ENCODE measurements around the gene HNRNPUL1.
"Not testable (repeated sequence)": the region's sequence is repeated elsewhere in the genome, so short reads cannot be mapped to it uniquely, and the experiment has no call there.

The HNRNPUL1 gene

DNA sequence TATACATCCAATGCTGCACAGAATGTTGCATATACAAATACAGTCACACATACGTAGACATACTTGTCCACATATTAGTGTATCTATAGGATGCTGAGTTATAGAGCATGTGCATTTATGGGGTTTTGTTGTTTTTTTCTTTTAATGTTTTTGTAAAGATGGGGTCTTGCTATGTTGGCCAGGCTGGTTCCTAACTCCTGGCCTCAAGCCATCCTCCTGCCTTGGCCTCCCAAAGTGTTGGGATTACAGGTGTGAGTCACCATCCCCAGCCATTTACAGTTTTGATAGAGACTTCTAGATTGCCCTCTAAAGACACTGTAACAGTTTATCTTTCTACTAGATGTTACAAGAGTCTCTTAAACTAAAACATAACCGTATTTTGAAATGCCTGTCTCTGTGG, 14.3 kb downstream of the HNRNPUL1 start:
- no peak for DNase-seq

DNA sequence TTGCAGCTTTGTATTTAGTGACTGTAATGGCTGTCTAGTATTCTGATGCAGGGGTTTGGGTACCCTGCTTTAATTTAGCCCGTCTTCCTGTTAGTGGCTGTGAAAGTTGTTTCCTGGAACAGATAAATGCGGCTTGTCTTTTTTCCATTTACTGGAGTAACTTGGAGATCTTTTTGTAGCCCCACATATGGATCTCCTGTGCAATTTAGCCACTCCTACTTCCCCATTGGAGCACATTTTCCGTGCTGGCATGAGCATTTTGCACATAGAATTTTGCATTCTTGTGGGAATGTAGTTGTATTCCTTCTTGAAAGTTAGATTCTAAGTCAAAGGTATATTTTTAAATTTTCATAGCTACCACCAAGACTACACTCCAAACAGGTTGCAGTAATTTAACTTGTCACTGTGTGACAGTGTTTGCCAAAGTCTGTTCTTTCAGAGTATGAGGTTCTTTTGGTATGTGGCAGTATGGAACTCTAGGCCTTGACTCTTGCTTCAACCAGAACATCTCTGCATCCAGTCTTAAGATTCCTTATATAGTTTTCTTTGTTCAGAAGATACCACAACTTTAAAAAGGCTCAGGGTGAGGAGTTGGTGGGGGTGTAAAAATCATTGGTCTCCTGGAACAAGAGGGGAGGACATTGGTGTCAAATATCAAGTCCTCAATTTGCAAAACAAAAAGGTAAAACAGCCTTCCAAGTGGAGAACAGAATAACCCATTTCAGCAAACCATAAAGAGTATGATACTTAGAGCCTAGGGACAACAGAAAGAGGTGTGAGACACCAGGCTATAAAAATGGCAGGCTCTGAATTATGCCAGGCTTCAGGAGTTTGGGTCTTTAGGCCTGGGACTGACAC, 24.7 kb downstream of the HNRNPUL1 start:
- no peak for DNase-seq

DNA sequence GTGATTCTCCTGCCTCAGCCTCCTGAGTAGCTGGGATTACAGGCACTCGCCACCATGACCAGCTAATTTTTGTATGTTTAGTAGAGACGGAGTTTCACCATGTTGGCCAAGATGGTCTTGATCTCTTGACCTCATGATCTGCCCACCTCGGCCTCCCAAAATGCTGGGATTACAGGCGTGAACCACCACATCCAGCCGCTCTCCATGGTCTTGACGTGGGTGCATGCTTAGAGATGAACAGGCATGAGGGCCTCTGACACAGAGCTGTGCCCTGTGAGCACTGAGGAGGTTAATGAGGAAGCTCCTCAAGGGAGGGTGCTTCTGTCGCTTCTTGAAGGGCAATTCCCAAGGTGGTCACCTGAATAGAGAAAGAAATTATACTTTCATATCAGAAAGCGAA, 25.6 kb downstream of the HNRNPUL1 start:
- DNase-seq = not testable (repeated sequence)

DNA sequence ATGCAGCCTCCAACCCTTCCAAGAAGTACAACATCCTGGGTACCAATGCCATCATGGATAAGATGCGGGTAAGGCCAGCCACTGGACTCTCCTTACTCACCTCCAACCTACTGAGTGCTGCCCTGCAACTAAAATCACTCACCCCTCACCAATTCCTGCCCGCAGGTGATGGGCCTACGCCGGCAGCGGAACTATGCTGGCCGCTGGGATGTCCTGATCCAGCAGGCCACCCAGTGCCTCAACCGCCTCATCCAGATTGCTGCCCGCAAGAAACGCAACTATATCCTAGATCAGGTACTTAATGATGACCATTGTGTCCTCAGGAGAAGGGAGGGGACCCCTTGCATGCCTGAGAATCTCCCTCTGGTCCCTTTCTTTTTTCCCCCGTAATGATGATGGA, 30.2 kb downstream of the HNRNPUL1 start:
- DNase-seq = no peak

DNA sequence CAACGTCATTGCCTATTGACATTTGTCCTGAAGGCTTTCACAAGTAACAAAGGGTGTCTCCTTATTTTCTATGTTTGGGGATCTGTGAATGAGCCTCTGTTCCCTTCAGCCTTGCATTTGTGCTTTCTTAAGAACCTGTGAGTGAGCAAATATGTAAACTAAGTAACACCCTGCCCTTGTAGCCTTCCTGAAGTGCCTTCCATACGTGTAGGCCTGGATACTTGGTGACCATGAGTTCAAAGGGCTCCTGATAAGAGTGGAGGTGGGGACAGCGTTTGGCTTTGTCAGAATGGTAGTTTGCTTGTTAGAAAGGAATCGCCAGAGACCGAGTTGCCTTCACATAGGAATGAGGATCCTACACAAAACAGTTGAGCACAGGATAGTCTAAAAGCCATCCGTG, 31.3 kb downstream of the HNRNPUL1 start:
- DNase-seq = no peak

DNA sequence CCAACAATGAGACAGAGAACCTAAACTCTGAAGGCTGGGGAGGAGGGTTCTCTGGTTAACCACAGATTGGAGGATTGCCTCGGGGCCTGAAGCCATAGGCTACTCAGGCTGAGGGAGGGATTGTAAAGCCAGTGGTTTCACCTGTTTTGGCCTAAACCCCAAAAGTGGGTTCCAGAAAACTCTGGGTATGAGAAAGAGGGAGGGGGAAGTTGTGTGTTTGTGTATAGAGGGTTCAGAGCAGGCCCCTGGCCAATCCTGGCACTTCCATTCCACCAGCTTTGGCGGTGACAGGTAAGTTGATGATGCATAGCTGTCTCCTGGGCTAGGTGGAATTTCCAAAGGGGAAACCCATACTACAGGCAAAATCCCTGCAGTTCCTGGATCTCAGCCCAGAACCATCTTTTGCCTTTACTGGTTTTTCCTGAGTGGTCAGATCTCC, 32.3 kb downstream of the HNRNPUL1 start:
- DNase-seq = no peak

DNA sequence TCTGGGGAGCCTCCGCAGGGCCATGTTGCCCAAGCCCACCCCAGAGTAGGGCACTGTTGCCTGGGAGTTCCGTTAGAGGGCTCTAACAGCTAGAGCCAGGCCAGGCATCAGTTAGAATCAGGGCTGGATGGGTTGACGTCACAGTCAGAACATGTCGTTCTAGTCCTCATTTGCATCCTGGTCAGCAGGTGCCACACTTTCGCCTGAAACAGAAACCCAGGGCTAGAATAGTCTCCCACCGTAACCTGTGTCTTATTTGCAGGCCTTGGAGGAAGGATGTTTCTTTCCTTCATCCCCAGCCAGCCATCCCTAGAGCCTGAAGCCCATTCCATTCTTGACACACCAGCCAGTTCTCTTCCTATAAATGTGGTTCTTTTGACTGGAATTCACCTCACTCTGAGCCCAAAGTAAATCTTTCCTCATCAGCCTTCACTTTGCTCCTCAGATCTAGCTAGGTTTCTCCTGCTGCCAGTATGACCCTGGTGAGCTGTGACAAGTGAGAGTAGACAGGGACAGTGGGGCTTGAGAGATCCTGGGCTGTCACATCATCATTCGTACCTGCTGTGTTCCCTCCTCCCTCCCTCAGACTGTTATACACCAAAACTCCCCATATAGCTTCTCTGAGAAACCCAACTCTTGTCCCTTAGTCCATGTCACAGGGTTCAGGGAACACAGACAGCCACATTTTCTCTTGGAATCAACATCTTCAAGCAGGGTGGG, 33.6 kb downstream of the HNRNPUL1 start:
- DNase-seq = no peak

DNA sequence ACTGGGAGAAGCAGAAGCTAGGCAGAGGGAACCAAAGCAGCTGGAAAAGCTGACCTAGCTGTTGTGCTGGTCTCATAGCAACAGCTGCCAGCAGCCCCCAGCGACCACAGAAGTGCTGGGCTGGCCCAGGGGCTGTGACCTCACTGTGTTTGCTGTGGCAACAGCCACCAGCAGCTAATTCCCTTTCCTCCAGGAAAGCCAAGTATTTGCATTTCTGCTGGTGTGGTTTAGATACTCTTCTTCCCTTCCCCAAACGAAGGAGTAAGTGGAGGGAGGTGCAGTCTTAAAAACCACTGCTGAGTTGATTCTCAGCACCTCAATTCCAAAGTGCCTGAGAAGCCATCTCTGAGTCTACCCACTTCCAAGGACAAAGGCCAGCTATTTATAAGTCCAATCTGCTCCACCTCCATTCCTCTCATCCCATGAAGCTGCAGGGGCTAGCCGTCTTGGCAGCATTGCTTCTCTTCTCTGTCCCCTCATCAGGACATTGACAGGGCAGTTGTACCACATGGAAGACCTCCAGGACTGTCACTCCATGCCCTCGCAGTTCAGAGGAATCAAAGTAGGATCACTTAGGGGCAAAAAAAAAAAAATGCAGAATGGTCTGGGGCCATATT, 34.3 kb downstream of the HNRNPUL1 start:
- DNase-seq = peak in 1 of 2 experiments; percentile 8

DNA sequence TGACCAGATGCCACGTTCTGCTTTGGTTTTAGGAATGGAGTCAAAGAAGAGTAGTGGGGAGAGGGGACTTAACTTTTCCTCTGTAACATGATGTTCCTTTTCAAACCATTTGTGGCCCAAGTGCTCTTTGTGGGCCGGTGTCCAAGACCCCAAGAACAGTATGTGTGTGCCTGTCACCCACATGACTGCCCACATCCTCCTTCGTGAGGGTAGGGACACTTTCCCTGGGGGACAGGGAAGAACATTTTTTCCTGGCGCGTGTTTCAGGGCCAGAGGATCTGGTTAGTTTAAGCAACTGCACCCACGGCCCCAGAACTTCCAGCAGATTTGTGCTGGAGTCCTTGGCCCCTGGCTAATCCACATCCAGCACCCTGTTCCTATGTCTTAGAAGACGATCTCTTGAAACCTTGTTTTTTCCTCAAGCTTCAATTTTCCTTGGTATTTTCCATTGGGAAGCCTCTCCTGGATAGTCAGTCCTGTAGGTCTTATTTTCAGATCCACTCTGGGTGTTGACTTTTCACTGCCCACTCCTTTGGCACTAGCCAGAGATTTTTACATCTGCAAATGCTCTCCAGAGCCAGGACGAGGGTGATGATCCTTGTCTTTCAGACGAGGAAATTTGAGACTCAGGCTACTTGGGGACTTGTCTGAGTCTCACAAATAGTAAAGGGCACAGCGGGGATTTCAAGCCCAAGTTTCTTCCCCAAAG, 35.0 kb downstream of the HNRNPUL1 start:
- DNase-seq = no peak

DNA sequence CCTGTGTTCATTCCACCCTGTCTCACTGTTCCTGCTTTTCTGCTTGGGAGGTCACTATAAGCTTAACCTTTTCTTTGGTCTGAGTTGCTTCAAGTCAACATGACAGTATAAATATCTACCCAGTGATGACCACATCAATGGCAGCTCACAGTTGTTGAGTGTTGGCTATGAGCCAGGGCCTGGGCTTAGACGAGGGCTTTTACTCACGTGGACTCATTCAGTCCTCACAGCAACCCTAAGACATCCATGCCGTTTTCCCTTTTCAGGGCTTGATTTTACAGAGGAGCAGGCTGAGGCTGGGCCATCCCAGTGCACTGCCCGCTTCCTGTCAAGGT, 35.5 kb downstream of the HNRNPUL1 start:
- DNase-seq = no peak

DNA sequence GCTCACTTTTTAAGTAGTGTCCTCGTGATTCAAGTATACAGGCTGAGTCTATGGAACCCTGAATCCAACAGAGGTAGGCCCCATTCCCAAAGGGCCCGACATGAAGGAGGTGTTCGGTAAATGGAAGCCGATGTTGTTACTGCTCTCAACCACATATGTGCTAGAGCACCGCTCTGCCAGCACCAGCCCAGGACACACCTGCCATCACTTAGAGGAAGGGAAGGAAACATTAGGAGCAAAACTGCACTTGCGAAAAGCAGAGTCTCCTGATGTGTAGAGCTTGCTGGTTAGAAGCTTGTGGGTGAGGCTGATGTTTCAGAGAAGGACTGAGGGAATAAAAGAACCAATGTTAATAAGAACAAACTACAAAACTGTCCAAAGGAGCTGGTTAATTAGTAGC, 36.4 kb downstream of the HNRNPUL1 start:
- DNase-seq = no peak

DNA sequence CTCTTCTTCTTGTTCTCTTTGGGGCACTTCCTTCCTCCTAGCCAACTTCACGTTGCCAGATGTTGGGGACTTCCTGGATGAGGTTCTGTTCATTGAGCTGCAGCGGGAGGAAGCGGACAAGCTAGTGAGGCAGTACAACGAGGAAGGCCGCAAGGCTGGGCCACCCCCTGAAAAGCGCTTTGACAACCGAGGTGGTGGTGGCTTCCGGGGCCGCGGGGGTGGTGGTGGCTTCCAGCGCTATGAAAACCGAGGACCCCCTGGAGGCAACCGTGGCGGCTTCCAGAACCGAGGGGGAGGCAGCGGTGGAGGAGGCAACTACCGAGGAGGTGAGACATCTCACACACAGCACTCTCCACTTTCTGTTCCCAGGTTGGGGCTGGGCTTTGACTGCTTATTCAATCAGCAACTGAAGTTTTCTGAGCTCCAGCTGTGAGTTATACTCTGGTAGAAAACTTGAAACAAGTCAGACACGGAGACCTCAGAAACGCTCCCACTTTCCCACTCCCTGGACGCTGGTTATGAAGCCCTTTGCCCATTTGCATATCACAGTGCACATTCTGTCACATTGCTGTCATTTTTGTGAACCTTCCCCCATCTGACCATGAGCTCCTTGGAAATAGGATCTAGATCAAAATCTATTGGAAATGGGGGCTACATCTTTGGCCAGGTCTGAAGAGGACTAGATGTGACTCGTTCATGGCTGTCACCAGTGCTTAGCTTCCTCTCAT, 38.6 kb downstream of the HNRNPUL1 start:
- no peak for DNase-seq

DNA sequence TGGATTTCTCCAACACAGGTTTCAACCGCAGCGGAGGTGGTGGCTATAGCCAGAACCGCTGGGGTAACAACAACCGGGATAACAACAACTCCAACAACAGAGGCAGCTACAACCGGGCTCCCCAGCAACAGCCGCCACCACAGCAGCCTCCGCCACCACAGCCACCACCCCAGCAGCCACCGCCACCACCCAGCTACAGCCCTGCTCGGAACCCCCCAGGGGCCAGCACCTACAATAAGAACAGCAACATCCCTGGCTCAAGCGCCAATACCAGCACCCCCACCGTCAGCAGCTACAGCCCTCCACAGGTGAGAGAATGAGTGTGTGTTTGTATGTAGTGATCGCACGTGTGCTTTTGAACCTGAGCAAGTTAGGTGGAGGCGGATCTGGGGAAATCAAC, 39.8 kb downstream of the HNRNPUL1 start:
- DNase-seq = no peak

DNA sequence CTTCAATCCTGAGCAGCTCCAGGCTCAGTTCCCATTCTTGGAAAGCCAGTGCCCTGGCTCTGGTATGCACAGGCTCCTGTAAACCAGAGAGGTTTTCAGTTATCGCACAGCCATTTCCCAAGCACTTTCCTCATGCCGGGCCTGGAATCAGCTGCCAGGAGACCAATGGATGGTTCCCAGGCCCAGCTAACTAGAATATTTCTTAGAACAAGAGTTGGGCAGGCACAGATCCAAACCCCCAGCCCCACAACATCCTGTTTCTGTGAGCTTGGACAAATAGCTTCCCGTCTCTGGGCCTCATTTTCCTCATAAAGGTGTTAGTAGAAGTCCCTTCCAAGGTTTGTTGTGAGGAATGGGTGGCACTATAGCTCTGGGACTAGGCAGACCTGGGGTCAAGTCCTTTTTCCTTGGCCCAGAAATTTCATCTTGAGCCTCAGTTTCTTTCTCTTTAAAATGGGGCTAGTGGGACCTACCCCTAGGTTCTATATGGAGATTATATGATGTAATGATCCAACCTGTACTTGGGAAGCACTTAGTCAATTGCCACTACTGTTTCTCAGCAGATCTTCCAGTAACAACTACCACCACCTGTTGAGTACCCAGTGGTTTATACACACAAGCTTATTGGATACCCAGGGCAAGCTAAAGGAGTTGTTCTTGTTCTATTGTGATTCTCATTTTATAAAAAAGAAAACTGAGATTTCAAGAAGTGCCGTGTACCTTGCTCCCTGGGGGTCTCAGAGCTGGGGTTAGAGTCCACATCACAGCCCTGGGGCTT, 40.7 kb downstream of the HNRNPUL1 start:
- DNase-seq = no peak

DNA sequence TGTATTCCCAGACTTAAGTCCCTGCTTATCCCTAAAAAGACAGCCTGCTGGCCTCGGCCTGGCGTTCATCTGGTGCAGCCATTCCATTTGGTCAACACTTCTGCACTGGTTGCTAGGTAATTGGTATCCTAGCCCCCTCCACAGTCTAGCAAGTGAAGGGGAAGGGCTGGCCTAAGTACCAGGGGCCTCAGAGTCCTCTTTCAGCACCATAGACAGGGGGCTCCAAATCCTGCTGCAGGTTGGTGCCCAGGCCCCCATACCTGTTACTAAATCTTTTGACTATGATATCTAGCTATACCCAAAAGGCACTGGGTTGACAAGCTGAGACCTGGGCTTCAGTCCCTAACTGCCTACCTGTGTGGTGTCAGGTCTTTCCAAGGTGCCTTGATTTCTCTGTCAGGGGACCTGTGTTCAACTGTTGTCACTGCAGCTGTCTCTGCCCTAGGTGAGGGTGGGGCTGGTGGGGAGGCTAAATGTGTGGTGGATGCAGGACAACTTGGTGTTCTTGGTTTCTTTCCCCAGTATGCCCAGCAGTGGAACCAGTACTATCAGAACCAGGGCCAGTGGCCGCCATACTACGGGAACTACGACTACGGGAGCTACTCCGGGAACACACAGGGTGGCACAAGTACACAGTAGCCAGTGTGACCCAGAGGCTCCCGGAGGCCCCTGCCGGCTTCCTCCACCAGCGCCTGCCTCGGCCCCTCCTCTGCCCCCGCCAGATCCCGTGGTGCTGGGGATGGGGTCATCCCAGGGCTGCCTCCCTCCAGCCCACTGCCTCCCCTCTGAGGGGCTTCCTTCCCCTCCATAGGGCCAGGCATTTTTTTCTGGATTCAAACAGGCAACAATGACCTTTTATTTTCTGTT, 42.0 kb downstream of the HNRNPUL1 start:
- DNase-seq = no peak

DNA sequence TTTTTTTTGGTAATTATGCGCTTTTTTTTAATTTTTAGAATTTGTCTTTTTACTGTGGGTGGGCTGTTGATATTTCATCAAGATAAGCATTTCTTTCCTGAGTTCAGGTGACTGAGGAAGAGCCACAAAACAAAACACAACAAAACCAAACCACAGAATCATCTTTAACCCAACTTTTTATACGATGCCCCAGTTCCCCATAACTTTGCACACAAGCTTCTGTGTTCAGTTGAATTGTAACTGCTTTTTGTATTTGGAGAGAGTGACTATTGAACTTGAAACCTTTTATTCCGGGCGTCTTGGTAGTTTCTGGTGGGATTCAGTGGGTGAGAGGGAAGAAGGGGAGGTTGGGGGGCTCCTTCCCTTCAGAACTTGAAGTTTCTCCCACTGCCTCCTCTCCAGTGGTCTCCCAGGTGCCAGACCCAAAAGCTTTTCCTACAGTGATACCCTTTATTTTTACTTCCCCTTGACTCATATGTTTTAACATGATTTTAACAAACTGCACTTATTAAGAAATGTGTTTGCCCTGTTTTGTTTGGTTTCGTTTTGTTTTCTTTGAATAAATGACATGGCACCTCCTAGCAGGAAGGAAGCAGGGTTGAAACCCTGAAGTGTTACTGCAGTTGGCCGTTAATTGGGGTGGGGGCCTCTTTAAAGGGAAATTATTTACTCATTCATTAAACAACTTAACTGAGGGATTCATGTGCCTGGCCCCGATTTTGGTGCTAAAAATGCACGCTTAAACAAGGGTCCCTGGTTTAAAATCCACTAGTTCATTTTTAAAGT, 43.1 kb downstream of the HNRNPUL1 start:
- DNase-seq = no peak

DNA sequence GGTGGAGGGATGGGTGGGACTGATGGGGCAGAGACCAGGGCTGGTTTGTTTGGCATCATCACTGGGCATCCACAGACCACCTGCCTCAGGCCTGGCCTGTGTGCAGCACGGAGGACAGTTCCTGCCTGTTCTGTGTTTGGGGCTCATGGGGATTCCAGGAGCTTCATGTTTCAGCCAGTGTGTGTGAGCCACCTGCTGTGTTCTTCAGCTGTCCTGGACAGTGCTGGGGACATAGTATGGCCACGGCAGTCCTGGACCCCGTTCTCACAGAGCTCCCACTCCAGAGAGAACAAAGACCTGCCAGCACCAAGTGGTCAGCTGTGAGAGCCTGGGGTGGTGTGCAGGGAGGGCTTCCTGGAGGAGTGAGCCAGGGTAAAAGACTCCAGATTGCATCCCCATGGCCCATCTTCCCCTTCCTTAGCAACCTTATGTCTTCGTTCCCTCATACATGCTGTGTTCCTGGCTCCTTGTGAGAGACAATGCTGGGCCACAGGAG, 43.8 kb downstream of the HNRNPUL1 start:
- DNase-seq = no peak

DNA sequence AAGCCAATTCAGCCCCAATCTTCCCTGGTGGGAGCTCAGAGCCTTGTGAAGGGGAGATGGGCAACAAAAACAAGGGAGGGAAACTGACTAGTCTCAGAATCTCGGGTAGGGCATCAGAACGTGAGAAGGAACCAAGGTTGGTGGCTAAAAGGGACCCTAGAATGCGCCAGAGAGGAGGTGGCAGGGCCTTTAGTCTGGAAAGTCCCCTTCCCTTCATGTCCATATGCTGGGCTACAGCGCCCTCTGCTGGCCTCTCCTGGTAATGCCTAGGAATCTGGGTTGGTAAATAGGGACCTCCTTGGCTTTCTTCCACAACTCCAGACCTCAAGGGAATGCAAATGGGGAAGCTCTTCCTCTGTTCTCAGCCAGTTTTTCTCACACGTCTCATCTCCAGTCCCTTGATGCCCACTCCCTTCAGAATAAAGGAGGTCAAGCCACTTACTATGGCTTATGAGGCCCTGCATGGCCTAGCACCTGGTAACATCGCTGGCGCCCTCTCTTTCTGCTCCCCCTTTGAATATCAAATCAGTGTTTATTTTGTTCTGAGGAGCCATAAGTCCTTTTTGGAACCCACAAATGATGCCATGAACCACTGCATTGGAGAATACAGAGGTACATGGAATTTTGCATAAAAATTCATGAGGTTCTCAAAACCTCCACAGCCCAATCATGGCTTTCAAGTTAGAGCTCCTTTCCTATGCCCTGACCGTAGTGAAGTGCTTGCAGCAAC, 44.4 kb downstream of the HNRNPUL1 start:
- peak; percentile 72 to 84 for DNase-seq
